Measurements from ENCODE around the gene MSN.
"Not testable (repeated sequence)": the region's sequence is repeated elsewhere in the genome, so short reads cannot be mapped to it uniquely, and the experiment has no call there.

Gene MSN

GRCh38 chrX:65667503-65668376 lies at the start of gene MSN:
MSN (plus strand) TSS chrX:65667654; CDS start chrX:65667842, 188 bp downstream.
- DNase-seq, result no peak

GRCh38 chrX:65620096-65620705 lies 47.3 kb upstream of the MSN start:
- not testable (repeated sequence) for DNase-seq

- no peak for DNase-seq
These were observed 36.7 kb upstream of the MSN start for GRCh38 chrX:65630771-65631170.

GRCh38 chrX:65633826-65634225 lies 33.6 kb upstream of the MSN start:
- no peak for DNase-seq

- DNase-seq, result no peak
These were observed 32.7 kb upstream of the MSN start for GRCh38 chrX:65634732-65635131.

GRCh38 chrX:65635378-65635777 lies 32.1 kb upstream of the MSN start:
- no peak for DNase-seq

- no peak for DNase-seq
These were observed 31.6 kb upstream of the MSN start for GRCh38 chrX:65635822-65636221.

- DNase-seq, result not testable (repeated sequence)
These were observed 31.2 kb upstream of the MSN start for GRCh38 chrX:65636261-65636660.

GRCh38 chrX:65637335-65637734 lies 30.1 kb upstream of the MSN start:
- no peak for DNase-seq

- DNase-seq, result no peak
These were observed 24.5 kb upstream of the MSN start for GRCh38 chrX:65642914-65643491.

GRCh38 chrX:65643531-65644052 lies 23.9 kb upstream of the MSN start:
- DNase-seq, result no peak

GRCh38 chrX:65644621-65645289 lies 22.7 kb upstream of the MSN start:
- DNase-seq, result no peak

- DNase-seq, result no peak
These were observed 19.7 kb upstream of the MSN start for GRCh38 chrX:65647801-65648200.

- no peak for DNase-seq
These were observed 15.4 kb upstream of the MSN start for GRCh38 chrX:65652098-65652497.

- DNase-seq, result not testable (repeated sequence)
These were observed 10.4 kb upstream of the MSN start for GRCh38 chrX:65657009-65657441.

- DNase-seq, result no peak
These were observed 9.8 kb upstream of the MSN start for GRCh38 chrX:65657659-65658058.

- DNase-seq, result no peak
These were observed 9.2 kb upstream of the MSN start for GRCh38 chrX:65658229-65658628.

- DNase-seq, result no peak
These were observed 324 bp upstream of the MSN start for GRCh38 chrX:65667157-65667502.

- DNase-seq, result no peak
These were observed 1.2 kb downstream of the MSN start for GRCh38 chrX:65668377-65669310.

- DNase-seq, result no peak
These were observed 3.8 kb downstream of the MSN start for GRCh38 chrX:65671286-65671685.

GRCh38 chrX:65671966-65672365 lies 4.5 kb downstream of the MSN start:
- DNase-seq, result no peak

GRCh38 chrX:65673857-65674203 lies 6.4 kb downstream of the MSN start:
- DNase-seq, result no peak

All from NCI-H524 (cell line).